Measurements from ENCODE around the gene SPRED3. TPM values are rescaled to one million over a fixed set of nuclear protein-coding genes. Genes with fewer than 3 reads are reported as not detected.
A peak's percentile ranks its signal among the peaks of the same experiment; 100 is the strongest.

Gene SPRED3
- total RNA-seq, 4 donors from 2014 or later: 0.05 to 2.6 (median 0.15) TPM

GRCh38 chr19:38385057-38385803 is 3.3 kb upstream of the SPRED3 start:
- H3K36me3 ChIP-seq: peaks cover 14 to 51% of the 10 kb centered on the region in 2 donors
- peaks cover 0 to 12% (median 5%) of the 10 kb centered on the region in 3 donors for H3K27me3 ChIP-seq
- ATAC-seq: no peak
- intact Hi-C loops (cut with DNase I; ENCODE audit: low total_unique reads) (loop anchor here (10.0 kb wide), 1 partner anchor 330 kb away; no protein-coding TSS in a partner anchor), in situ Hi-C loops (cut with MboI; ENCODE audit: low sequenced_read_pairs in 4 of 4) (loop anchor here in 1 of 4 donors (25.0 kb wide), 1 partner anchor 452 kb away; the partner anchor contains the start of genes ECH1 and HNRNPL)
- H3K27ac ChIP-seq: no peak overlapping the region
- TF ChIP-seq POLR2A (IDR thresholded peaks at IDR 0.05): no peak
- TF ChIP-seq CTCF (IDR thresholded peaks at IDR 0.05 in 4 of 5, conservative IDR thresholded peaks at IDR 0.05 in 1 of 5): no peak
- H3K4me1 ChIP-seq: peaks cover 6 to 22% of the 10 kb centered on the region in 2 donors
- H3K4me3 ChIP-seq: no peak overlapping the region
- H3K9me3 ChIP-seq: no peaks in the 10 kb centered on the region
- DNase-seq: no peak

GRCh38 chr19:38385804-38386257 is 2.7 kb upstream of the SPRED3 start:
- no peak for TF ChIP-seq CTCF (IDR thresholded peaks at IDR 0.05 in 4 of 5, conservative IDR thresholded peaks at IDR 0.05 in 1 of 5)
- no peak for TF ChIP-seq POLR2A (IDR thresholded peaks at IDR 0.05)
- in situ Hi-C loops (cut with MboI; ENCODE audit: low sequenced_read_pairs in 4 of 4): loop anchor here in 1 of 4 donors (25.0 kb wide), 1 partner anchor 451 kb away; the partner anchor contains the start of genes ECH1 and HNRNPL
- H3K36me3 ChIP-seq: peaks cover 14 to 45% of the 10 kb centered on the region in 2 donors
- no peaks in the 10 kb centered on the region for H3K9me3 ChIP-seq
- H3K27me3 ChIP-seq: peaks cover 0 to 12% (median 5%) of the 10 kb centered on the region in 3 donors
- no peak overlapping the region for H3K27ac ChIP-seq
- H3K4me3 ChIP-seq: no peak overlapping the region
- DNase-seq (peak in 1 of 2 donors; percentile 33), ATAC-seq (no peak)
- peaks cover 6 to 22% of the 10 kb centered on the region in 2 donors for H3K4me1 ChIP-seq
- intact Hi-C loops (cut with DNase I; ENCODE audit: low total_unique reads): loop anchor here (10.0 kb wide), 1 partner anchor 329 kb away; no protein-coding TSS in a partner anchor

GRCh38 chr19:38386300-38386970 is 2.1 kb upstream of the SPRED3 start:
- H3K27ac ChIP-seq: peak overlapping the region in 3 of 4 donors; percentile 70 to 78 (median 72)
- H3K9me3 ChIP-seq: no peaks in the 10 kb centered on the region
- peaks cover 6 to 22% of the 10 kb centered on the region in 2 donors for H3K4me1 ChIP-seq
- peaks cover 14 to 39% of the 10 kb centered on the region in 2 donors for H3K36me3 ChIP-seq
- DNase-seq: peak in 1 of 2 donors; percentile 54
- intact Hi-C loops (cut with DNase I; ENCODE audit: low total_unique reads): loop anchor here (10.0 kb wide), 1 partner anchor 328 kb away; no protein-coding TSS in a partner anchor
- peak overlapping the region in 2 of 4 donors; percentile 50 to 63 for H3K4me3 ChIP-seq
- in situ Hi-C loops (cut with MboI; ENCODE audit: low sequenced_read_pairs in 4 of 4): loop anchor here in 1 of 4 donors (25.0 kb wide), 1 partner anchor 451 kb away; the partner anchor contains the start of genes ECH1 and HNRNPL
- ATAC-seq: peak; percentile 1
- H3K27me3 ChIP-seq: peaks cover 0 to 12% (median 5%) of the 10 kb centered on the region in 3 donors
- TF ChIP-seq CTCF (IDR thresholded peaks at IDR 0.05 in 4 of 5, conservative IDR thresholded peaks at IDR 0.05 in 1 of 5): no peak
- TF ChIP-seq POLR2A (IDR thresholded peaks at IDR 0.05): no peak

- peaks cover 0 to 12% (median 5%) of the 10 kb centered on the region in 3 donors for H3K27me3 ChIP-seq
- intact Hi-C loops (cut with DNase I; ENCODE audit: low total_unique reads): loop anchor here (10.0 kb wide), 1 partner anchor 328 kb away; no protein-coding TSS in a partner anchor
- ATAC-seq: peak; percentile 25 to 39
- peak in 1 of 2 donors; percentile 18 for TF ChIP-seq POLR2A (IDR thresholded peaks at IDR 0.05)
- TF ChIP-seq CTCF (IDR thresholded peaks at IDR 0.05 in 4 of 5, conservative IDR thresholded peaks at IDR 0.05 in 1 of 5): no peak
- H3K9me3 ChIP-seq: no peaks in the 10 kb centered on the region
- H3K27ac ChIP-seq: peak overlapping the region; percentile 43 to 78 (median 71)
- peak overlapping the region; percentile 33 to 63 (median 55) for H3K4me3 ChIP-seq
- H3K36me3 ChIP-seq: peaks cover 14 to 32% of the 10 kb centered on the region in 2 donors
- in situ Hi-C loops (cut with MboI; ENCODE audit: low sequenced_read_pairs in 4 of 4): loop anchor here in 1 of 4 donors (25.0 kb wide), 1 partner anchor 450 kb away; the partner anchor contains the start of genes ECH1 and HNRNPL
- peaks cover 6 to 22% of the 10 kb centered on the region in 2 donors for H3K4me1 ChIP-seq
- DNase-seq: peak; percentile 39 to 72
Observed at GRCh38 chr19:38386971-38387549, 1.4 kb upstream of the SPRED3 start.

Data from gastrocnemius medialis (tissue), 4 donors.